NCI-H748 treated with DMSO at 0.1 percent for 48 hours (cell line): ENCODE results near the gene TPK1.
"Not testable (repeated sequence)": the region's sequence is repeated elsewhere in the genome, so short reads cannot be mapped to it uniquely, and the experiment has no call there.

Experiments
- DNase-seq: peaks from one replicate; lab custom pipeline; 2025; lab: John Stamatoyannopoulos, UW

TPK1 gene

GRCh38 chr7:144777005-144777839, 58.6 kb downstream of the TPK1 start:
- DNase-seq = no peak

- no peak for DNase-seq
These were observed 59.4 kb downstream of the TPK1 start for GRCh38 chr7:144776447-144776846.

GRCh38 chr7:144775749-144776148, 60.1 kb downstream of the TPK1 start:
- DNase-seq = no peak

- DNase-seq = no peak
These were observed 63.9 kb downstream of the TPK1 start for GRCh38 chr7:144771927-144772326.

- no peak for DNase-seq
These were observed 64.7 kb downstream of the TPK1 start for GRCh38 chr7:144771174-144771573.

GRCh38 chr7:144769352-144769751, 66.5 kb downstream of the TPK1 start:
- DNase-seq = no peak

GRCh38 chr7:144768633-144769032, 67.2 kb downstream of the TPK1 start:
- DNase-seq = no peak

GRCh38 chr7:144763291-144763690, 72.6 kb downstream of the TPK1 start:
- no peak for DNase-seq

GRCh38 chr7:144762853-144763252, 73.0 kb downstream of the TPK1 start:
- no peak for DNase-seq

GRCh38 chr7:144761493-144761892, 74.4 kb downstream of the TPK1 start:
- no peak for DNase-seq

- DNase-seq = no peak
These were observed 76.2 kb downstream of the TPK1 start for GRCh38 chr7:144759653-144760052.

GRCh38 chr7:144747936-144748335, 87.9 kb downstream of the TPK1 start:
- DNase-seq = no peak

- DNase-seq = peak; percentile 4
These were observed 97.0 kb downstream of the TPK1 start for GRCh38 chr7:144738708-144739314.

- no peak for DNase-seq
These were observed 97.7 kb downstream of the TPK1 start for GRCh38 chr7:144738146-144738545.

GRCh38 chr7:144736880-144737493, 98.9 kb downstream of the TPK1 start:
- DNase-seq = no peak

- no peak for DNase-seq
These were observed 100.2 kb downstream of the TPK1 start for GRCh38 chr7:144735505-144736276.

- no peak for DNase-seq
These were observed 104.0 kb downstream of the TPK1 start for GRCh38 chr7:144731661-144732351.

- DNase-seq = no peak
These were observed 105.6 kb downstream of the TPK1 start for GRCh38 chr7:144730224-144730623.

- no peak for DNase-seq
These were observed 106.6 kb downstream of the TPK1 start for GRCh38 chr7:144729226-144729625.

- no peak for DNase-seq
These were observed 107.3 kb downstream of the TPK1 start for GRCh38 chr7:144728551-144728950.

- not testable (repeated sequence) for DNase-seq
These were observed 109.0 kb downstream of the TPK1 start for GRCh38 chr7:144726840-144727239.

- DNase-seq = no peak
These were observed 110.8 kb downstream of the TPK1 start for GRCh38 chr7:144725070-144725469.
